GM18858 (cell line): ENCODE data around the gene TLL2.

Source experiments
- ATAC-seq: cut with Tn5 transposase; IDR thresholded peaks from one replicate; pipeline ENCODE4 v1.9.1; 2021; ENCODE audit not compliant: unreplicated experiment

Gene TLL2

DNA sequence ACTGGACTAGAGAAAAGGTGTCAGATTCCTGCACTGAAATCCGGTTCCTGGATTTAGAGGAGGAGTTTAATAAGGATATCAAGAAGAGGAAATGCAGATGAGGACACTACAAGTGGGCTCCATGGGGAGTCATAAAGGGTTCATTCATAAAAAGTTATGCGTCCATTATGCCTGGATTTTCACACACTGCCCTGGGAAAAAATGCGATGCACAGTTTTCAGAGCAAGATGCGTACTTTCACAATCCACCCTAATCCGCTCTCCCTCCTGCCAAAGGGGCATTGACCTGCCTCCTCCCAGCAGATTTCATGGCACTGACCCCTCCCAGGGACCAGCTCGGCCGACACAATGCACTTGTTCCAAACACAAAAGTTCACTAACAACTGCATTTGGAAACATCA is 112.7 kb downstream of the TLL2 start:
- ATAC-seq: no peak

DNA sequence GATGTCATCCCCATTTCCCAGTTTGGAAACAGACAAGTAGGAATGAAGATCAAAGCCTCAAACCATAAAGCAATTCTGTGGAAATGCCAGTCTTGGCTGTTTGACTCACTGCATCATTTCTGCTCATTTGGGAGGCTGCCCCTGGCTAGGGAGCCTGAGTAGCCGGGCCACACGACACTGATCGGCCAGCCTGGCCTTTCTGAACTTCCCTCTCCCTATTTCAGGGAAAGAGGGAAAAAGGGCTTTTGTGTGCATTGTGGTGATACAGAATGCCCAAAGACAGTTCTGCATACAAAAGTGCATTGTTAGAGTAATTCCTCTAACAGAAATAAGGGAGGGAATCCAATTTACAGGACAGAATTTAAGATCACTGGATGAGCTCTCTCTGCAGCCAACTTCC is 113.3 kb downstream of the TLL2 start:
- ATAC-seq: no peak

DNA sequence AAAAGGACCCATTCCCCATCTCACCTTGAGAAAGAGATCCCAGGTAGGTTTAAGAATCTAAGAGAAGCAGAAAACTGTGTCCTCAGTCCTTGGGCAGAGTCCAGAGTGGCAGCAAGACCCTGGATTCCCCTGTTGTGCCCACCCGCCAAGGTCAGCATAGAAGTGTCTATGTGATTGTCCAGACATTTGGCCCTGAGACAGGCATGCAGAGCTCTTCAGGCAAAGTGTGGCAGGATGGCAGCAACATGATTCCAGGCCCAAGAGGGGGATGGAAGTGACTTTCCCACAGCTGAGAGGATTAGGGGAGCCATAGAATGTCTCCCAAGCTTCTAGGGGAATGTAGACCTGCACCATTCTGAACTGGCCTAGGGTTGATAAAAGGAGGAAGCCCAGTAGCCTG is 115.8 kb downstream of the TLL2 start:
- ATAC-seq: no peak

DNA sequence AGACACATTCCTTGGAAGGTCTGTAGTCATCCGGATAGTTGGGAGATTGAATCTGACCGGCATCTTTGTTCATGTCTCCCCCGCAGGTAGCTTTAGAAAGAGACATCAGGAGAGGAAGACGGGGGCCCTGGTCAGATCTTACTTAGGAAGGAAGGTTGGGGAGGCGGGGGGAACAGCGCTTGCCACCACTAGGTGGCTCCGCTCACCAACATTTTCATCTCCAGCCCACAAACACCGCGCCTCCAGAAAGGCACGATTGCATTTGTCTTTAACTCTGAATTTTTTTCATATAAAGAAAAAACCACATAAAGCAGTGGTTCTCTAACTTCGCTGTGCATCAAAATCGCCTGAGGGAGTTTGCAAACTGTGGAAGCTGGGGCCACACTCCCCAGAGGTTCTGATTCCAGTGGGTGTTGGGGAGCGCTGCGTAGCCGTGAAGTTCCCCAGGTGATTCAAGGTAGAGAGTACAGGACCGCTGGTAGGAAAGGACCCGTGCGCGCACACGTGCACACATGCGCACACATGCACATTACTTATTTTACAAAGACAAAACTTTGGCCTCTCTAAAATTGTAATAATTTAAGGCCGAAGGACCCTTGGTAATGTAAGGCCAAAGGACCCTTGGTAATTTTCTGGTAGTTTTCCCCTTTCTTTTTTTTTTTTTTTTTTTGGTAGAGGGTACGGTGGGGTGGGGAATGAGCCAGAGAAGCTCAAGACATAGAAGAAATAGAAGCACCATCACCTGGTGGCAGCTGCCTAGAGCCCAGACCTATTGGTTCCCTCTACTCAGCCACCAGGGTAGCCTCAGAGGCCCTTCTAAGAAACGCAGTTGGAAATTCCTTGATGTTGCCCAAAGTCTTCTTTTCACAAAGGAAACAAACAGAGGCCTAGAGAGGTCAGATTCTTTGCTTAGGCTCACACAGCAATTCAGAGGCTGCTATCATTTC is 117.5 kb downstream of the TLL2 start:
- no peak for ATAC-seq

DNA sequence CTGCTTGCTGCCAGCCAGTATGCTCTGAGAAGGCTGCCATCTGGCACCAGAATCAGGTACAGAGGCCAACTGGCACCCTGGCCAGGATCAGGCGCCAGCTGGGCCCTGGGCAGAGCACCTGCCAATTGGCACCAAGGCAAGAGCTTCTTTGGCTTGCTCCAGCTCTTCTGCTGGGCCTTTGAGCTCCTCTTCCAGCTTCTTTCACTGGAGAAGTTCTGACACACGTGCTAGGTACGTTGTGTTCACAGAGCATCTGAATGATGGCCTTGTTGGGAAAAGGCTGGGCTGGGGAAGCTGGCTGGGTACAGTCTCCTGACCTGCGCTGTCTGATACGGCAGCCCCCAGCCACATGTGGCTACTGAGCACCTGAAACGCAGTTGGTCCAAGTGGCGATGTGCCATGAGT is 123.3 kb downstream of the TLL2 start:
- no peak for ATAC-seq

DNA sequence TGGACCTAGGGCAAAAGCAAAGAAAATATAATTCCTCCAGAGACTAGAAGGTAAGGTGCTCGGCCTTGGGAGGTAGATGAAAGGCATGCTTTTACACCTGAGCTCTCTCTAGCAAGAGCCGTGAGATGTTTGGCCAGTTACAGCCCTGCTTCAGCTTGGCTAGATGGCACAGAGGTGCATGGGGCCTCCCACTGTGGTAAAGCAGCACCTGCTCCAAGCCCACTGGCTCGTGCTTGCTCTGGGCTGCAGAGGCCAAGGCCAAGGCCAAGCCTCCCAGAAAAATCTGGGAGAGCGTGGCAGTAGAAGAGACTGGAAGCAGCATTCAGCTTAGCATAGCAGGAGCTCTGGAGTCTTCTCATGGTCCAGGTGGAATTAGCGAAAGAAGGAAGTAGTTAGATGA is 123.9 kb downstream of the TLL2 start:
- ATAC-seq: no peak

DNA sequence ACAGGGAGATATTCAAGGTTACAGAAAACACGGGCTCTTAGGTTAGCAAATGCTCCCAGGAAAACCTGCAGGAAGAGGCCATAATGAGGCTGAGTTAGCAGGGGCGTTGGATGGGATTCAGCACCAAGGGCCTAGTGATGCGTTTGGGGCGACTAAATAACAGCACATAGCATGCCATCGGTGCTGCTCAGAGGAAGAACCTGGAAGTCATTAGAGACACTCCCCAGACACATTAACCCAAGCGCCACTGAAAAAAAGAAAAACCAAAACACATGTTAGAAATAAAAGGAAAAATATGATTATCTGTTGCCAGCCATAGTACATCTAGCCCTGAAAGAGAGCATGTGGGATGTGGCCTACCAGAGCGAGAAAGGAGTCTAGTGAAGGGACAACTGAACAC is 126.1 kb downstream of the TLL2 start:
- no peak for ATAC-seq

DNA sequence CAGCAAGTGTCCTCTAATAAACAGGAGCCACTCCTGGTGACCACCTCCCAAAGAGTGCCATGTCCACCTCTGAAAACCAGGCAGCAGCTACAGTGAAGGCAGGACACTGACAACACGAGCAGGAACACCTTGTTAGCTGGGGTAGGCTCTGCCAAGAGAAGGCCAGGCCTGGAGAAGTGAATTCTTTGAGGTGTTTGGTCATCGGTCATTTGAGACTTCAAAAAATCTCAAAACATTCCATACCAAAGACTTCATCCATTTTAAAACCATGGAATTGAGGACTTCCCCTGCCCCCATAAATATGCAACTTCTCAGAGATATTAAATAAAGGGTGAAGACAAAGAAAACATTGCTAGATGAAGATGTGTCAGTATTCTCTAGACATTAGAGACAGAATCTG is 126.6 kb downstream of the TLL2 start:
- ATAC-seq: no peak

DNA sequence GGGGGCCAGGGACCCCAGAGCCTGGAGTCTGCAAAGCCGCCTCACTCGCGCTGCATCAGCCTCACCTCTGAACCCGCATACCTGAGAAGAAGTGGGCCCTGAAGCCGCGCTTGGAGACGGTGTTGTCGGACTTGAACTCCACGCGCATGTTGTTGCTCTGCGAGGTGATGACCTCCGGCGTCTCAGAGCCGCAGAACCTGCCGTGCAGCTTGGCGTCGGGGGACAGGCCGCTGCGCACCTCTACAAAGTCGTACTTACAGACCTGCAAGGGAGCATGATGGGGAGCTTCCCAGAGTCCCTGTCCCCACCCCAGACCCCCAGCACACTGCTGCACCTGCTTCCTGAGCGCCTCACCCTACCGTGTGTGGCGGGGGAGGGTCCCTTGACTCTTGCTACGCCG is 129.2 kb downstream of the TLL2 start:
- no peak for ATAC-seq

DNA sequence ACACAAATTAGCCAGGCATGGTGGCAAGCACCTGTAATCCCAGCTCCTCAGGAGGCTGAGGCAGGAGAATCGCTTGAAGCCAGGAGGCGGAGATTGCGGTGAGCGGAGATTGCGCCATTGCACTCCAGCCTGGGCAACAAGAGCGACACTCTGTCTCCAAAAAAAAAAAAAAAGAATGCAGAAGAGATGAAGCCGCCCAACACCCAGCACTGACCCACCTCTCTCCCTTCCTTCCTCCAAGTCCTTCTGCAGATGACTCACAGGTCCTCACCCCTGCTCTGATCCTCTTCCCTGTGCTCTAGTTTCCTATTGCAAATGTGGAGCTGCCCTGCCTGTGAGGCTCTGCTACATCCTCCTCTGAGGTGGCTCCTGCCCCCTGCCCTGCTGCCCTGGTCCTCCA is 132.9 kb downstream of the TLL2 start:
- no peak for ATAC-seq

DNA sequence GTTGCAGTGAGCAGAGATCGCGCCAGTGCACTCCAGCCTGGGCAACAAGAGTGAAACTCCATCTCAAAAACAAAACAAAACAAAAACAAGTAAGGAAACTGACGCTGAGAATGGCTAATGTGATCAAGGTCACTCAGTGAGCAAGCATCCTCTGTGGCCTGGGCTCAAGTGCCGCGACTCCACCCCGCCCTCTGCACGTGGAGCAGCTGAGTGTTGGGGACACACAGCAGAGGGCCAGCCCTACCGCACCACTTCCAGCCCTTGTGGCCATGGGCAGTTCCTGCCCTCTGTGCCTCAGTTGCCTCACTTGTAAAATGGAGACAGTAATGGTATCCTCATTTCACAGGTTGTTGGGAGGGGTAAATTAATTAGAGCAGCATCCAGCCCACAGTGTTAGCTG is 134.0 kb downstream of the TLL2 start:
- no peak for ATAC-seq

DNA sequence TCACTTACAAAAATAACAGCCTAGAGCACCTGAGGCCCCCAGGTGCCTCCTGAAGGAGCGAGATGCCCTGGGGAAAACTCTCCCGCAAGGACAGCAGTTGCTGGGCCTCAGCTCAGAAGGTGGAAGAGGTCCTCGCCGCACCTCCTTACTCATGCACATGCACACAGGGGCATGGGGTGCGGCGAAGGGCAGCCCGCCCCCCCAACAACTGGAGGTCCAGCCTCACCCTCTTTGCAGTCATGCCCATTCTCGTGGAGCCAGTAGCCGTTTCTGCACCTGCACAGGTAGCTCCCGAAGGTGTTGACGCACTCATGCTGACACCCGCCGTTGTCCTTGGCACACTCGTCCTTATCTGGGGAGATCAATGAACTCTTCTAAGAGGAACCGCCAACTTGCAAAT is 135.0 kb downstream of the TLL2 start:
- no peak for ATAC-seq

DNA sequence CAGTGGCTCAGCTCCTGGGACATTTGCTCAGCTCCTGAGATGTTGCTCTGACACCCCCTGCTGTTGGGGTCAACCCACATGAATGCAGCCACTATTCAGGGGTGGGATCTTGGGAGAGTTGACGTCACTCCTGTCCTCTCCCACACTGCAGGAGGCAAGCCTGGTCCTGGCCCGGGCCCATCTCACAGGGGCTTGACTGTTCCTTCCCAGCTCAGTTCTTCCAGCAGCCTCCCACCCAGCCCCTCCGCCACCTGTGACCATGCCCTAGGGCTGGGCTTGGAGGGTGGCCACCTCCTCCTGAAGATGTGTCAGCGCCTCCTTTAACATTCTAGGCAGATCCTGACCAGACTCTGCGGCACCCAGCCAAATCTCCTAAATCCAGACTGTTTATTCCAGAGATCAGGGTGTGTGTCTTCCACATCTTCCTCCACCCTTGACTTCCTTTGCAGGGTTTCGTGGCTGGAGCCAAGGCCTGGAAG is 135.9 kb downstream of the TLL2 start:
- ATAC-seq: no peak

DNA sequence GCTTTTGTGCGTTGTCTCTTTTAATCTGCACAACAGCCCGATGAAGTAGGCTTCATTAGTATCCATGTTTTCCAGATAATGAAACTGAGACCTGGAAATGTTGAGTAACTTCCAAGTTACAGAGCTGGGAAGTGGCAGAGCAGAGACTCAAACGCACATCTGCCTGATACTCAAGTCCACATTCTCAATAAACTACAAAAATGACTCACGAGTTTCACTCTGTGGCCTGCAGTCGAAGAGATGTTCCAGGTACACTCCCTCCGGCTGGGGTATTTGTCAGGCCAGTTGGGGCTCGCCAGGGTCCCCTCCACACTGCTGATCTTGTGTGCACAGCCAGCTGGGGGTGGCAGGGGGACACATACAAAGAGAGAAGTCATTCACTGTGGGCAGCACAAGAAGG is 137.2 kb downstream of the TLL2 start:
- ATAC-seq: no peak

DNA sequence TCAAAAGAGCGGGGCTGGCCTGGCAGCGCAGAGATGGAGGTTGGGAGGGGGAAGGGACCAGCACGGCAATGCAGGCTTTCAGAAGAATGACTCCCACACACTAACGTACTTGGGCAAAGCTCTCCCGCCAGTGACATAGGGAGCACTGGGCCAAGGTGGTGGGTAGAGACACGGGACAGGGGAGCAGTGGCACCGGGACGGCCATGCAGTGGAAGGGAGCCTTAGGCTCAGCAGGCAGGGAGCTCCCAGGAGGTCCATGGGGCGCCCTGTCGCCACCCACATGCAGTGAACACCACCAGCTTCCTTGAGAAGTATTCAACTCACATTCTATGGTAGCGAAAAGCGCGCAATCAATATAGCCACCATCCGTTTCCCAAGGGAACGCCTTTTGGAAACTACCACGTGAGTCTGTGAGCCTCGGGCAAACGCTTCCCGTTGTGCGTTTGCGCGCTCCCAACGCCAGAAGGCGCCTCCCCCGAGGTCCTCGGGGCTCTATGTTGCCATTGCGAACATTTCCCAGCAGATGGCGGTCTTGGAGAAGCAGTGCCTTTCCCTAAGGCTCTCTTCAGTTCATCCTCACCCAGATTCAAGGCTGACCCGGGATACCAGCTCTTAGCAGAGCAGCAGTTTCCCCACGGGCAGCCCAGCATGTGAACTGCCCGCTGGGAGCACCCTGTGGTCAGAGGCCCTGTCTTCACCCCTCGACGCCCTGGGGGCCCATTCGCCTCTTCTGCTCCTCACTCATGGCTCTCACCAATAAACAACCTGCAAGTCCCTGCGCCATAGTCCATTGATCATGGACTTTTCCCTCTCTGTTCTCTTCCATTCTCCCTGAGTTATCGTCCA is 138.5 kb downstream of the TLL2 start:
- peak; percentile 57 for ATAC-seq

DNA sequence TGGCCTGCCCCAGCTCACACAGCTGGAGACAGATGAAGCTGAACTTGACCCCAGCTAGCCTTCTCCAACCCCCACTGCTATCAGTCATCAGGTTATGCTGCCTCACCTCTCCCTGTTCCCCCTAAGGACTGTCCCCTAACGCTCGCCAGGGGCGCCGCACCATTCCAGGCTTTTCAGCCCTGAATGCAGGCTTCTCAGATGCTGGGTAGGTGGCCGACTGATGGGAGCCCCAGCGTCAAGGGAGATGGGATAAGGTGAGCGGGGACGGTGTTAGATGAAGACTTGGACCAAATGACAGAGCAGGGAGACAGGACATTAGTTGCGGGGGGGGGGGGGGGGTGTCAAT is 139.1 kb downstream of the TLL2 start:
- no peak for ATAC-seq

DNA sequence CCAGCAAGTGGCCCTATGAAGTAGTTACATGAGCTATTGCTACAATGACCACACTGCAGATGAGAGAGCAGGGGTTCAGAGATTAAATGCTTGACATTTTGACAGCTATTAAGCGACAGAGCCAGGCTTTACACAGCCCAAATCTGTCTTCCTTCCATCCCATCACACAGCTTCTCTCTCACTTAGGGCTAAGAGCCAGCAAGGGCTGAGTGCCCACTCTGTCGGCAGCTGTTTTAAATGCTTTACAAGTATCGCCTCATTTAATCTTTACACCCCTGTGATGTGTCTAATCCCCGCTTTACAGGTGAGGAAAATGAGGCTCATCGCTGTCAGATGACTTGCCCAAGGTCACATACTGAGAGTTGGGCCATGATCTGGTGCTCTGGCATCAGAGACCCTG is 139.7 kb downstream of the TLL2 start:
- no peak for ATAC-seq

DNA sequence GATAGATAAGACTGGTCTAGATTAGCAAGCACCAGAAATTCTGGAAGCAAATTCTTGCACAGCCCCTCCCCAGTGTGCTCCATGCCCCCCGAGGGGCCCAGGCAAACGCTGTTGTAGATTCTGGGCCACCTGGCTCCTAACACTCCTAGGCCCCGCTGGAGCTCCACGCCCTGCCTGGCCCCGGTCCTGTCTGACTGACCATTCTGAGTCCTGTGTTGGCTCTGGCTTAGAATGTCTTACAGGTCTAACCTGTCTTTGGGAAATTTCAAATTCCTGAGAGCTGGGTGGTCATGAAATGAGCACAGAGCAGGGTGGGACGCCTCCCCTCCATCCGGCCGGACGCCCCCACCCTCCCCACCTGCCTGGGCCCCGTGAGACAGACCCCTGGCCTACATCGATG is 142.4 kb downstream of the TLL2 start:
- no peak for ATAC-seq

DNA sequence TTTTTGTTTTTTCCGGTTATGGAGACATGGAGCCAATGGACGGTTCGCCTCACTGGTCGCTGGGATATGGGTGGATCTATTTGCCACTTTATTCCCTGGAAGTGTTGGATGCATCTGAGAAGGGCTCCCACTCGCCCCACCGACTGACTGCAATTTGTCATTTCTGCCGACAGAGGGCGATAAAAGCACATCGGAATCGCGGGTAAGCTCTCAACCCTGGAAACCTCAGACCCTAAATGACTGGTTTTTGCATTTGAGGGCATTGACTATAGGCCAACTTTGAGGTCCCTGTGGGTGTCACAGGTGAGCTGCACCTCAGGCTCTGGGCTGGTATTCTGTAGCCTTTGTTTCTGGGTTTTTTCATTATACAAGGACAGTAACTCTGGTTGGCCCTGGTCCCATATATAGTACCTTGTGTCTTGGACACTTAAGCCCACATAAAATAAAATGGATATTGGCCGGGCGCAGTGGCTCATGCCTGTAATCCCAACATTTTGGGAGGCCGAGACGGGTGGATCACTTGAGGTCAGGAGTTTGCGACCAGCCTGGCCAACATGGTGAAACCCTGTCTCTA is 143.1 kb downstream of the TLL2 start:
- no peak for ATAC-seq

DNA sequence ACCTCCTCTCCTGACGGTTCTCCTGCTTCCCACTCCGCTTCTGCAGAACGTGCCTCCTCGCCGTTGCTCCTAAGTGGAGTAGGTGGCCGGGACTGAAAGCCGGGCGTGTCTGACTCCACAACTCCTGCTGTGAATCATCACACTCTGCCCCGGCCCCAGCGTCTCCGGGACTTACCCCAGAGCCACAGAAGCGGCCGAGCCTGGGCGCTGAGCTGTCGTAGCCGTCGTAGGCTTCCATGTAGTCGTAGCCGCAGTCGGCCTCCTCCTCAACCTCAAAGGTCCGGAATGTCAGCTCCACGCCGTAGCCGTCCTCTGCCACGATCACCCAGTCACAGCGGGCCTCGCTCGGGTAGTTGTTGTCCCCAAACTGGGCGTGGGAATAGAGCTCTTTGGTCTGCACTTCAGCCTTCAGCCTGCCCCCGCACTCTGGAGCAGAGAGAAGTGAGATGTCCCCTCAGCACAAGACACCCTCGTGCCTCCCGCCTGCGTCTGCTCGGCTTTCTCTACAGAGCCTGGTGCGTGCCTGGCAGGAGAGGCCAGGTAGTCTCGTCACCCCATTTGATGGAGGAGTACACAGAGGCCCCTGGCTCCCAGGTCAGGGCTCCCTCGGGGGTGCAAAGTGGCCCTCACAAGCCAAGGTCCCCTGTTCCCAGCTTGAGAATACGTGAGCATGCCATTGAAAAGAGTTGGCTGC is 143.7 kb downstream of the TLL2 start:
- ATAC-seq: no peak

DNA sequence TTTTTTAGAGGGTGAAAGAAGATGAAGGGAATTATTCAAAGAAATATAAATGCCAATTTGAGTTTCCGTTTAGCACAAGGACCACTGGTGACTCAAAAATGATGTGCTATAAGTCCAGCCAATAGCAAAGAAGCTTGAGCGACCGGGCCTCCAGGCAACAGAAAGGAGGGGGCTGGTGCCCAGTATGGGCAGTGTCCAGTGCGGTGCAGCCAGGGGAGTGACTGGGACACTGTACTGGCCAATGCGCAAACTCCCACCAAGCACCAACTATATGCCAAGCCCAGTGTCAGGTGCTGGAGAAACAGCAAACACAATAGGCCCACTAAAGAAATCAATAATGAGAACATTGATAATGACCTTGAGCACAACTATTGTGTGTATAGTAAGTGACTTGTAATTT is 144.8 kb downstream of the TLL2 start:
- no peak for ATAC-seq
